GM18508 (cell line): ENCODE data around the gene PHF5A.
"Not testable (repeated sequence)": the region's sequence is repeated elsewhere in the genome, so short reads cannot be mapped to it uniquely, and the experiment has no call there.

Experiments used
- ATAC-seq: cut with Tn5 transposase; IDR thresholded peaks from one replicate; pipeline ENCODE4 v1.9.1; 2021; ENCODE audit warnings: moderate number of reproducible peaks; ENCODE audit not compliant: insufficient read depth, unreplicated experiment

PHF5A gene

GRCh38 chr22:41458161-41458728, 10.2 kb downstream of the PHF5A start:
- ATAC-seq, result no peak

- ATAC-seq, result peak; percentile 46
Measured at GRCh38 chr22:41448189-41448808, 20.2 kb downstream of the PHF5A start.

- no peak for ATAC-seq
Measured at GRCh38 chr22:41447435-41448188, 20.9 kb downstream of the PHF5A start.

- ATAC-seq, result no peak
Measured at GRCh38 chr22:41446639-41447434, 21.7 kb downstream of the PHF5A start, which contains the start of gene TOB2. TOB2 (minus strand) TSS chr22:41446801; CDS start chr22:41437345, 9,456 bp downstream.

GRCh38 chr22:41446057-41446501, 22.4 kb downstream of the PHF5A start:
- no peak for ATAC-seq

GRCh38 chr22:41445129-41446056, 23.1 kb downstream of the PHF5A start:
- ATAC-seq, result no peak

- no peak for ATAC-seq
Measured at GRCh38 chr22:41444360-41445128, 23.9 kb downstream of the PHF5A start.

- ATAC-seq, result no peak
Measured at GRCh38 chr22:41442240-41442792, 26.2 kb downstream of the PHF5A start.

- not testable (repeated sequence) for ATAC-seq
Measured at GRCh38 chr22:41440511-41440910, 28.0 kb downstream of the PHF5A start.

- ATAC-seq, result no peak
Measured at GRCh38 chr22:41437198-41437597, 31.3 kb downstream of the PHF5A start.

- ATAC-seq, result no peak
Measured at GRCh38 chr22:41436322-41437113, 32.0 kb downstream of the PHF5A start.

GRCh38 chr22:41435560-41435959, 32.9 kb downstream of the PHF5A start:
- no peak for ATAC-seq

GRCh38 chr22:41434361-41435003, 34.0 kb downstream of the PHF5A start:
- ATAC-seq, result not testable (repeated sequence)

- ATAC-seq, result not testable (repeated sequence)
Measured at GRCh38 chr22:41433480-41433879, 35.0 kb downstream of the PHF5A start.

GRCh38 chr22:41431656-41432055, 36.8 kb downstream of the PHF5A start:
- no peak for ATAC-seq

GRCh38 chr22:41429951-41430332, 38.5 kb downstream of the PHF5A start:
- ATAC-seq, result no peak

GRCh38 chr22:41429232-41429950, 39.1 kb downstream of the PHF5A start:
- ATAC-seq, result no peak
